IMR-90 (cell line): ENCODE data around the gene OR52A5.
A peak's percentile ranks its signal among the peaks of the same experiment; 100 is the strongest.

Experiments
- RCOR1 ChIP-seq: IDR thresholded peaks from 2 replicates; pipeline ENCODE4 v1.6.1; 2012; ENCODE audit warnings: mild to moderate bottlenecking, low read length, improper control_type of control experiment; ENCODE audit not compliant: insufficient replicate concordance
- SMC3 ChIP-seq: fragments of 150-350 bp; IDR thresholded peaks from 2 replicates; pipeline ENCODE4 v1.6.1; 2016; ENCODE audit warnings: low read depth, mild to moderate bottlenecking, antibody characterized with exemption, low read length, moderate library complexity
- TF ChIP-seq, protein P1 (sequence below): conservative IDR thresholded peaks from 2 replicates; pipeline ENCODE4 v1.5.1; 2012; ENCODE audit warnings: mild to moderate bottlenecking, low read depth, low read length, improper control_type of control experiment

DNA sequence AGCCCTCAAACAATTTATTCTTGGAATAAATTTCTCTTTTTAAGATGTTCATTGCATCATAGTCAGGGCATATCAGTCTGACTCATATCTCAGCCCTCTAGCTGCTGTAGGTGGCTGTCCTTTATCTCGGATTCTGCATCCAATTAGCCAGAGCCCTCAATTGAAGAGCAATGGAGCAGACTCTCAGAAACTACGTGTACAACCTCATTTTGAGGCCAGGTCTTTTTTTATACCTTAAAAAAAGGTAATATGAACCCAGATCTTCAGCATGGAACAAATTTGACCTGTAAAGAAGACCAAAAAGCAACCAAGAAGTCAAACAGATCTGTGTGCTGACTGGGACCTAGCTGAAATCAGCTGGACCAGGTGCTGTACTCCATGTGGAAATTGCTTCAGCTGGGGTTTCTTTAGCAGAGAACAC is 8.7 kb downstream of the OR52A5 start:
- TF ChIP-seq RCOR1 (no peak), SMC3 (no peak)
- TF ChIP-seq, protein P1, sequence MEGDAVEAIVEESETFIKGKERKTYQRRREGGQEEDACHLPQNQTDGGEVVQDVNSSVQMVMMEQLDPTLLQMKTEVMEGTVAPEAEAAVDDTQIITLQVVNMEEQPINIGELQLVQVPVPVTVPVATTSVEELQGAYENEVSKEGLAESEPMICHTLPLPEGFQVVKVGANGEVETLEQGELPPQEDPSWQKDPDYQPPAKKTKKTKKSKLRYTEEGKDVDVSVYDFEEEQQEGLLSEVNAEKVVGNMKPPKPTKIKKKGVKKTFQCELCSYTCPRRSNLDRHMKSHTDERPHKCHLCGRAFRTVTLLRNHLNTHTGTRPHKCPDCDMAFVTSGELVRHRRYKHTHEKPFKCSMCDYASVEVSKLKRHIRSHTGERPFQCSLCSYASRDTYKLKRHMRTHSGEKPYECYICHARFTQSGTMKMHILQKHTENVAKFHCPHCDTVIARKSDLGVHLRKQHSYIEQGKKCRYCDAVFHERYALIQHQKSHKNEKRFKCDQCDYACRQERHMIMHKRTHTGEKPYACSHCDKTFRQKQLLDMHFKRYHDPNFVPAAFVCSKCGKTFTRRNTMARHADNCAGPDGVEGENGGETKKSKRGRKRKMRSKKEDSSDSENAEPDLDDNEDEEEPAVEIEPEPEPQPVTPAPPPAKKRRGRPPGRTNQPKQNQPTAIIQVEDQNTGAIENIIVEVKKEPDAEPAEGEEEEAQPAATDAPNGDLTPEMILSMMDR, result 0 out of 2 replicates have a peak, but pooled peaks have one; percentile 5
